ACHN (cell line): Measurements from ENCODE around the gene UBE2B.
"Not testable (repeated sequence)": the region's sequence is repeated elsewhere in the genome, so short reads cannot be mapped to it uniquely, and the experiment has no call there.

Experiments
- DNase-seq: peaks from one replicate; pipeline ENCODE4 v3.0.0-alpha.2; 2015
- in situ Hi-C: cut with HindIII; loops from 2 replicates; pipeline ENCODE4 v1.10.0; 2017; ENCODE audit warnings: low sequenced_read_pairs, low pct_ligation_motif_present, low pct_unique_long_range_greater_than_20kb

The UBE2B gene

DNA sequence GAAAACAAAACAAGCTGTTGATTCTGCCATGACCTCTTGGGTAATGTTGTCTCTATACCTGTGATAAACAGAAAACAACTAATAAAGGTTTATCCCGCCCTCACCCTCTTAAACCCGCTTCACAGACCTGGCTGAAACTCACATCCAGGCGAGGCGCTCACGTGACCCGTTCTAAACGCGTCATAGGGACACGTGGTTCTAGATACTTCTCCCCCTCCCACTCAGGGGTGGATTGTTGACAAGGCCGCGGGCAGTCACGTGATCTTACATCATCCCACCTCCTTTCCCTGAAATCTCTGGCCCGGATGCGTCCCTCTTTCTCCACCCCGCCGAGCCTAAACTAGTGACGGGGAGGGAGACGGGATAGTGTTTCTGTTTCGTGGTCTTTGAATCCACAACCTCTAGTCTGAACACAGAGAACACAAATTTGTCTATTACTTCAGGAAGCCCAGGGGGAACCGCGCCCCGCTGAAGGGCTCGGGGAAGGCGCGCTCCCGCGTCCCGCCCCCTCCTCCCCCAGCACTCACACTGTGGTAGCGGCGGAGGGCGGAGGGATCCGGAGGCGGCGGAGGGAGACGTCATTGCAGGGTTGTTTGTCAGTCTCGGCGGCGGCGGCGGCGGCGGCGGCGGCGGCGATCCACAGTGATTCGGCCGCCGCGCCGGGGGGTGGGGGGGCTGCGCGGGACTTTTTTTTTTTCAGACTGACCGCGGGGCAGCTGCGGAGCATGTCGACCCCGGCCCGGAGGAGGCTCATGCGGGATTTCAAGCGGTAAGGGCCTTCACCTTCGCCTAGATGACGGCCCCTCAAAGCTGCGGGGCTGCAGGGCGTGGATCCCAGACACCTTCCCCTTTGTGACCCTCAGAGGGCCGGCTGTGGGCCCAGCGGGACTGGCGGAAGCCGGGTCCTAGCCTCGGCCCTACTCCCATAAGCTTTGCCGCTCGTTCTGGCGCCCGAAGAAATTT lies at the start of gene UBE2B:
TSS of gene UBE2B (plus strand) at position 699 of the 963 bp plus-strand sequence. CDS start at position 726, 27 bp downstream.
- in situ Hi-C loops: no loop called here
- peak; percentile 98 for DNase-seq

GRCh38 chr5:134327327-134327726 lies 44.0 kb upstream of the UBE2B start:
- in situ Hi-C loops: no loop called here
- no peak for DNase-seq

GRCh38 chr5:134328619-134329018 lies 42.8 kb upstream of the UBE2B start:
- DNase-seq: peak; percentile 10

GRCh38 chr5:134336833-134337232 lies 34.5 kb upstream of the UBE2B start:
- DNase-seq, in situ Hi-C loops: not testable (repeated sequence)

More at GRCh38 chr5:134328619-134329018, 42.8 kb upstream of the UBE2B start:
- in situ Hi-C loops: no loop called here

GRCh38 chr5:134343500-134343899 lies 27.9 kb upstream of the UBE2B start:
- DNase-seq, in situ Hi-C loops: not testable (repeated sequence)

GRCh38 chr5:134345476-134345875 lies 25.9 kb upstream of the UBE2B start:
- DNase-seq, in situ Hi-C loops: not testable (repeated sequence)

- in situ Hi-C loops: no loop called here
Measured at GRCh38 chr5:134345996-134346395, 25.4 kb upstream of the UBE2B start.

GRCh38 chr5:134349463-134349862 lies 21.9 kb upstream of the UBE2B start:
- in situ Hi-C loops: no loop called here
- DNase-seq: no peak

More at GRCh38 chr5:134345996-134346395, 25.4 kb upstream of the UBE2B start:
- DNase-seq: no peak

DNA sequence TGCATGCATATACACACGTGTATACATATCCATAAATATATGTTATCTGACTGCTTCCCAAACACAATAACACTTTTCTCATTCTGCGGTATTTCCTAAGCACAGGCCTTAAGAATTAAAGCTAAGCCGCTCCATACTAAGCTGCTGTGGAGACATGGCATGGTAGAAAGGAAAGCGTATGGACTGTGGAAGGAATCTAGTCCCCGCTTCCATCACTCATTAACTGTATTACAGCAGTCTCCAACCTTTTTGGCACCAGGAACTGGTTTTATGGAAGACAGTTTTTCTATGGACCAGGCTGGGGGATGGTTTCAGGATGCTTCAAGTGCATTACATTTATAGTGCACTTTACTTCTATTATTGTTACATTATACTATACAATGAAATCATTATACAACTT lies 15.7 kb upstream of the UBE2B start:
- DNase-seq: no peak
- in situ Hi-C loops: no loop called here

GRCh38 chr5:134365604-134366003 lies 5.8 kb upstream of the UBE2B start:
- in situ Hi-C loops: no loop called here
- no peak for DNase-seq

- in situ Hi-C loops: no loop called here
- no peak for DNase-seq
Measured at GRCh38 chr5:134370311-134370870, 978 bp upstream of the UBE2B start.

- in situ Hi-C loops: no loop called here
- peak; percentile 39 for DNase-seq
Measured at GRCh38 chr5:134371834-134372340, 518 bp downstream of the UBE2B start.

DNA sequence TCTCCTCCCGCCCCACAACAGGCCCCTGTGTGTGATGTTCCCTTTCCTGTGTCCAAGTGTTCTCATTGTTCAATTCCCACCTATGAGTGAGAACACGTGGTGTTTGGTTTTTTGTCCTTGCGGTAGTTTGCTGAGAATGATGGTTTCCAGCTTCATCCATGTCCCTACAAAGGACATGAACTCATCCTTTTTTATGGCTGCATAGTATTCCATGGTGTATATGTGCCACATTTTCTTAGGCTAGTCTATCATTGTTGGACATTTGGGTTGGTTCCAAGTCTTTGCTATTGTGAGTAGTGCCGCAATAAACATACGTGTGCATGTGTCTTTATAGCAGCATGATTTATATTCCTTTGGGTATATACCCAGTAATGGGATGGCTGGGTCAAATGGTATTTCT lies 2.3 kb downstream of the UBE2B start:
- in situ Hi-C loops, DNase-seq: not testable (repeated sequence)

DNA sequence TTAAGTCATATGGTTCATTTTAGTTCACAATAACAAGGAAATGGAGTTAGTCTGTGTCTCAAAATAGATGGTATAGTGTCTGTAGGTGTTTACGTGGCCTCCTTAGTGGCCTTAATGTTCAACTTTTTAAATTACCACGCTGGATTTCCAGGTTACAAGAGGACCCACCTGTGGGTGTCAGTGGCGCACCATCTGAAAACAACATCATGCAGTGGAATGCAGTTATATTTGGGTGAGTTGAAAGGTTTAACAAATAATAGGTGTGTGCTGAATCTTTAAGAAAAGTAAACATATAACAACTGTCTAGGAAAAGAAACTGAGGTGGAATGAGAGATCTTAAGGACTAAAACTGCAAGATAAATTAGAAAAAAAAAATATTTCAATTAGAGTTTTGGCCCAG lies 2.9 kb downstream of the UBE2B start:
- no peak for DNase-seq
- in situ Hi-C loops: no loop called here

GRCh38 chr5:134380346-134380745 lies 9.0 kb downstream of the UBE2B start:
- no peak for DNase-seq
- in situ Hi-C loops: no loop called here

DNA sequence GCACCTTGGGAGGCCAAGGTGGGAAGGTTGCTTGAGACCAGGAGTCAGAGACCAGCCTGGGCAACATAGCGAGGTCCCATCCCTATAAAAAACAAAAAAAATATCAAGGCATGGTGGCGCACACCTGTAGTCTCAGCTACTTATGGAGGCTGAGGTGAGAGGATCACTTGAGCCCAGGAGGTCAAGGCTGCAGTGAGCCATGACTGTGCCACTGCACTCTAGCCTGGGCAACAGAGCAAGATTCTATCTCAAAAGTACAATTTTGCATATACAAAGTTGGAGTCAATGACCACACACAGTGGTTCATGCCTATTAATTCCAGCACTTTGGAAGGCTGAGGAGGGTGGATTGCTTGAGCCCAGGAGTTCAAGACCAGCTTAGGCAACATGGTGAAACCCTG lies 10.8 kb downstream of the UBE2B start:
- in situ Hi-C loops, DNase-seq: not testable (repeated sequence)

DNA sequence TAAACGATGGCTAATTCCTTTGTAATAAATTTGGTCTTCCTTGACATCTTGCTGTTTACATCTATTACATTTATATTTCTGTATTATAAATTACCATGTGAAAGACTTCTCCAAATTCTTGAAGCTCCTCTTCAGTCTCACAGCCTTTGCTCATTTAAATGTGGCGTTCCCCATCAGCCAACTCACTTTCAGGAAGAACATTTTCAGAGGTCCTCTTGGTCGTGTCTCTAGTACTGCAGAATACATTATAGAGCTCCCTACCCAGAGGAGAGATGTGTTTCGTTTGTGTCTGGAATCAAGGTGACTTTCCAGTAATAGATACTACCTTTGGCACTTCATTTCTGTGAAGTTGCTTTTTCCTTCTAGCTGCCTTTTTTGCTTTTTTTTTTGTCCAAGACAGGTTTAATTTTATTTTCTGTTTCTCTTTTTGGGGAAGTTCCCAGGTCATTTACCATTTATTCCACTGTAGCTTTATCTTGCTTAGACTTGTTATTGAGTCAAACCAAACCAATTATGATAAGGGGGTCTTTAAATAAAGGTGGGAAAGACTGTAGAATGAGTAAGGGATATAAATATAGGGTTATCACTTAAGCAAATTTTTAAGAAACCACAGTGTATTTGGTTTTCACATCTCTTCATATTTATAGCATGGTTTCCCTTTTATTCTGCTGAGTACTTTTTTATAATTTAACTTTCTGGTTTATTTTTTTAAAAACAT lies 12.8 kb downstream of the UBE2B start:
- DNase-seq: no peak
- in situ Hi-C loops: no loop called here

DNA sequence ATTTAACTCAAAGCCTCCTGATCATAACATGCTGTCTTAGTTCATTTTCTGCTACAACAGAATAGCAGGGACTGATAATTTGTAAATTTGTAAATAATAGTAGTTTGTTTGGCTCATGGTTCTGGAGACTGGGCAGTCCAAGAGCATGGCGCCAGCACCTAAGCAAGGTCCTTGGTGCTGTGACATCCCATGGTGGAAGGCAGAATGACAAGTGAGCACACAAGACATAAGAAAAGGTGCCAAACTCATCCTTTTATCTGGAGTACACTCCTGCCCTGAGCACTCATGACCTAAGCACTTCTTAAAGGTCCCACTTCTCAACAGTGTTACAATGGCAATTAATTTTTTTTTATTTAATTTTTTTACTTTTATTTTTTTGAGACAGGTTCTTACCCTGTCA lies 16.1 kb downstream of the UBE2B start:
- no peak for DNase-seq
- in situ Hi-C loops: no loop called here

- in situ Hi-C loops: no loop called here
- DNase-seq: no peak
Measured at GRCh38 chr5:134392301-134392700, 20.9 kb downstream of the UBE2B start.
